H1 (cell line): ENCODE measurements around the gene GREB1L. TPM values are rescaled to one million over a fixed set of nuclear protein-coding genes. Genes with fewer than 3 reads are reported as not detected.

ENCODE experiments used
- CTCF ChIA-PET: fragments of 300-600 bp; sonication (Branson Sonifier 250); formaldehyde crosslinking; loops from one replicate; lab custom pipeline; 2021; ENCODE audit not compliant: partially characterized antibody; lab: Charles Lee
- POLR2A ChIA-PET: fragments of 300-600 bp; sonication (Branson Sonifier 250); formaldehyde crosslinking; loops from one replicate; lab custom pipeline; 2021; ENCODE audit warnings: inconsistent platforms; ENCODE audit not compliant: partially characterized antibody; lab: Charles Lee
- DNase-seq, 2 experiments: peaks; one replicate each; pipeline versions ENCODE4 v3.0.0 to v3.0.0-alpha.2; 2010 to 2022; ENCODE audit warnings: low spot score in 2 of 2, low read depth in 1 of 2, mixed read lengths in 1 of 2
- FAIRE-seq: peaks from 2 replicates; lab custom pipeline; 2011; peaks lifted over from hg19 to GRCh38; lab: Jason Lieb, UNC
- H2AFZ ChIP-seq: 2 replicates; pipeline ENCODE4 v1.8.1; 2012; ENCODE audit warnings: low read length, inconsistent platforms
- H2AK5ac ChIP-seq: 2 replicates; pipeline ENCODE4 v1.6.1; 2013; ENCODE audit warnings: low read depth, low read length
- H2BK120ac ChIP-seq: replicated peaks from 2 replicates; pipeline ENCODE3; 2013; ENCODE audit warnings: low read depth, low read length, inconsistent platforms
- H2BK12ac ChIP-seq: 2 replicates; pipeline ENCODE4 v1.6.1; 2013; ENCODE audit warnings: low read depth, low read length
- H2BK15ac ChIP-seq: 2 replicates; pipeline ENCODE4 v1.6.1; 2013; ENCODE audit warnings: low read length
- H2BK20ac ChIP-seq: 2 replicates; pipeline ENCODE4 v1.6.1; 2013; ENCODE audit warnings: low read length
- H2BK5ac ChIP-seq: 2 replicates; pipeline ENCODE4 v1.6.1; 2013; ENCODE audit warnings: low read depth, low read length
- H3K14ac ChIP-seq: 2 replicates; pipeline ENCODE4 v1.6.1; 2013; ENCODE audit warnings: inconsistent platforms; ENCODE audit not compliant: insufficient read length
- H3K18ac ChIP-seq: 2 replicates; pipeline ENCODE4 v1.6.1; 2013; ENCODE audit warnings: low read length; ENCODE audit errors: extremely low read depth
- H3K23ac ChIP-seq: 2 replicates; pipeline ENCODE4 v1.6.1; 2013; ENCODE audit warnings: inconsistent platforms; ENCODE audit not compliant: insufficient read length
- H3K23me2 ChIP-seq: 2 replicates; pipeline ENCODE4 v1.6.1; 2013; ENCODE audit warnings: low read depth, low read length
- H3K27ac ChIP-seq: 2 replicates; pipeline ENCODE4 v1.6.1; 2011; ENCODE audit warnings: low read depth, low read length, inconsistent platforms
- H3K27me3 ChIP-seq, 4 experiments: replicated peaks in 1 of 4; 1 replicate in 1 of 4; 2 replicates in 3 of 4; pipeline versions ENCODE4 v1.6.1 to v1.8.1; 2011 to 2013; ENCODE audit warnings: low read length in 3 of 4, mild to moderate bottlenecking in 3 of 4, inconsistent platforms in 2 of 4, mixed read lengths in 2 of 4, moderate library complexity in 1 of 4; ENCODE audit not compliant: control insufficient read depth in 3 of 4, insufficient read depth in 3 of 4; ENCODE audit errors: extremely low read depth in 1 of 4
- H3K36me3 ChIP-seq, 4 experiments: 2 replicates each; pipeline versions ENCODE4 v1.6.1 to v1.8.1; 2011 to 2013; ENCODE audit warnings: mild to moderate bottlenecking in 4 of 4, low read length in 3 of 4, moderate library complexity in 2 of 4, control low read depth in 1 of 4, inconsistent platforms in 1 of 4; ENCODE audit not compliant: insufficient read depth in 4 of 4, control insufficient read depth in 2 of 4
- H3K4ac ChIP-seq: replicated peaks from 2 replicates; pipeline ENCODE3; 2013; ENCODE audit warnings: low read length, low read depth, mixed read lengths, inconsistent platforms; ENCODE audit not compliant: insufficient read length
- H3K4me1 ChIP-seq, 4 experiments: replicated peaks in 1 of 4; 1 replicate in 1 of 4; 2 replicates in 3 of 4; pipeline versions ENCODE4 v1.6.1 to v1.8.1; 2011 to 2013; ENCODE audit warnings: low read length in 3 of 4, inconsistent platforms in 2 of 4, mixed read lengths in 1 of 4; ENCODE audit not compliant: insufficient read depth in 4 of 4, control insufficient read depth in 3 of 4
- H3K4me2 ChIP-seq, 2 experiments: 2 replicates each; pipeline versions ENCODE4 v1.6.1 to v1.8.1; 2011 to 2013; ENCODE audit warnings: low read depth in 2 of 2, low read length in 2 of 2, control low read depth in 1 of 2, inconsistent platforms in 1 of 2, mild to moderate bottlenecking in 1 of 2; ENCODE audit not compliant: insufficient read depth in 1 of 2
- H3K4me3 ChIP-seq, 4 experiments: fragments of 200-600, 300-600 bp in 1 of 4; sonication (generic), shearing (Covaris generic), sonication (Bioruptor Twin) in 1 of 4; 2 replicates each; pipeline versions ENCODE4 v1.5.1 to v1.8.1; 2011 to 2016; ENCODE audit warnings: low read length in 4 of 4, low read depth in 3 of 4, control low read depth in 2 of 4, inconsistent platforms in 2 of 4, mild to moderate bottlenecking in 2 of 4, mixed read lengths in 1 of 4, moderate library complexity in 1 of 4; ENCODE audit not compliant: insufficient read depth in 2 of 4; ENCODE audit errors: extremely low read depth in 1 of 4
- H3K56ac ChIP-seq: replicated peaks from 2 replicates; pipeline ENCODE3; 2013; ENCODE audit warnings: low read depth, mild to moderate bottlenecking, mixed read lengths, low read length, inconsistent platforms; ENCODE audit not compliant: insufficient read length
- H3K79me1 ChIP-seq: 2 replicates; pipeline ENCODE4 v1.6.1; 2013; ENCODE audit warnings: low read depth, low read length, control low read depth
- H3K79me2 ChIP-seq, 2 experiments: 2 replicates each; pipeline versions ENCODE4 v1.6.1 to v1.8.1; 2012 to 2013; ENCODE audit warnings: low read length in 2 of 2, mild to moderate bottlenecking in 2 of 2, inconsistent platforms in 1 of 2; ENCODE audit not compliant: insufficient read depth in 2 of 2, control insufficient read depth in 1 of 2
- H3K9ac ChIP-seq, 4 experiments: replicated peaks in 1 of 4; 1 replicate in 1 of 4; 2 replicates in 3 of 4; pipeline versions ENCODE4 v1.6.1 to v1.8.1; 2011 to 2013; ENCODE audit warnings: low read depth in 3 of 4, low read length in 3 of 4, control low read depth in 2 of 4, mild to moderate bottlenecking in 2 of 4, moderate library complexity in 2 of 4, inconsistent platforms in 1 of 4; ENCODE audit errors: extremely low read depth in 1 of 4
- H3K9me3 ChIP-seq, 2 experiments: 2 replicates each; pipeline versions ENCODE4 v1.6.1 to v1.8.1; 2012 to 2013; ENCODE audit warnings: mild to moderate bottlenecking in 2 of 2, moderate library complexity in 2 of 2, control low read depth in 1 of 2, inconsistent platforms in 1 of 2, low read depth in 1 of 2, low read length in 1 of 2, mixed read lengths in 1 of 2; ENCODE audit not compliant: insufficient read depth in 2 of 2
- H4K20me1 ChIP-seq, 2 experiments: replicated peaks in 1 of 2; 2 replicates each; pipeline versions ENCODE3 to v1.8.1; 2011 to 2013; ENCODE audit warnings: inconsistent platforms in 2 of 2, low read length in 2 of 2, mild to moderate bottlenecking in 1 of 2; ENCODE audit not compliant: insufficient read depth in 2 of 2, control insufficient read depth in 1 of 2
- H4K5ac ChIP-seq: 2 replicates; pipeline ENCODE4 v1.6.1; 2013; ENCODE audit warnings: low read length, low read depth, mixed read lengths, inconsistent platforms; ENCODE audit not compliant: insufficient read length
- H4K8ac ChIP-seq: 2 replicates; pipeline ENCODE4 v1.8.0; 2013; ENCODE audit warnings: mild to moderate bottlenecking, moderate library complexity, low read length, inconsistent platforms; ENCODE audit not compliant: insufficient read depth; ENCODE audit errors: extremely low read depth
- H4K91ac ChIP-seq: replicated peaks from 2 replicates; pipeline ENCODE3; 2013; ENCODE audit warnings: low read length, mixed read lengths, inconsistent platforms; ENCODE audit not compliant: insufficient read length
- HDAC6 ChIP-seq: IDR thresholded peaks from one replicate; pipeline ENCODE4 v1.7.1; 2012; ENCODE audit warnings: low read depth, mild to moderate bottlenecking, inconsistent platforms, low read length, moderate library complexity
- KDM1A ChIP-seq: fragments of 200-600, 300-600 bp; sonication (generic); IDR thresholded peaks from 2 replicates; pipeline ENCODE4 v1.7.1; 2016; ENCODE audit warnings: mild to moderate bottlenecking, low read length, borderline replicate concordance
- KDM5A ChIP-seq: fragments of 200-600 bp; IDR thresholded peaks from 2 replicates; pipeline ENCODE4 v1.7.1; 2012; ENCODE audit warnings: mild to moderate bottlenecking, low read length, inconsistent platforms, mixed read lengths
- NRF1 ChIP-seq: IDR thresholded peaks from 2 replicates; pipeline ENCODE4 v1.6.1; 2011; ENCODE audit warnings: mild to moderate bottlenecking, low read depth, low read length, improper control_type of control experiment
- PHF8 ChIP-seq: fragments of 200-600 bp; sonication (generic); conservative IDR thresholded peaks from 2 replicates; pipeline ENCODE4 v1.7.1; 2012; ENCODE audit warnings: low read depth, mild to moderate bottlenecking, inconsistent platforms, low read length, moderate library complexity
- SP2 ChIP-seq: IDR thresholded peaks from 2 replicates; pipeline ENCODE4 v1.6.1; 2012; ENCODE audit warnings: mild to moderate bottlenecking, low read length, inconsistent platforms
- TBP ChIP-seq: IDR thresholded peaks from 2 replicates; pipeline ENCODE4 v1.6.1; 2011; ENCODE audit warnings: low read depth, low read length, improper control_type of control experiment
- USF2 ChIP-seq: IDR thresholded peaks from 2 replicates; pipeline ENCODE4 v1.6.1; 2011; ENCODE audit warnings: low read length, improper control_type of control experiment
- ZNF274 ChIP-seq: IDR thresholded peaks from 2 replicates; pipeline ENCODE4 v1.7.0; 2012; ENCODE audit warnings: low read length, borderline replicate concordance; ENCODE audit errors: extremely low read depth
- WGBS, 2 experiments: shearing (Covaris generic) in 1 of 2; methylation state at CpG; one replicate each; pipeline versions ENCODE4 v1.1.6 to v1.1.7; 2013 to 2015; ENCODE audit warnings: low lambda C conversion rate in 2 of 2, mixed read lengths in 2 of 2, inconsistent platforms in 1 of 2, low coverage in 1 of 2, missing lambda C conversion rate in 1 of 2; ENCODE audit not compliant: insufficient replicate concordance in 2 of 2, insufficient coverage in 1 of 2, insufficient read length in 1 of 2; ENCODE audit errors: extremely low coverage in 1 of 2, missing lambda C conversion rate in 1 of 2; 5-methylcytosine and 5-hydroxymethylcytosine counted together
- polyA plus RNA-seq, 7 experiments: library from polyadenylated mRNA; depleted of rRNA in 3 of 7; stranded (reverse) in 5 of 7; unstranded in 2 of 7; fragments of >200 nt in 5 of 7; fragments of 200-250 nt in 2 of 7; gene quantifications; 1 replicate in 5 of 7; 2 replicates in 1 of 7; 4 replicates in 1 of 7; pipeline versions ENCODE4 v1.2.1 to v1.2.3, GENCODE V29; 2011 to 2013; ENCODE audit warnings: missing spikeins in 2 of 7, mixed read lengths in 2 of 7
- total RNA-seq: library from RNA; stranded (reverse); fragmentation: NEBNext Ultra II Directional; extraction: Animal tissue kit (Norgen Biotek cat#: 25700); gene quantifications from 2 replicates; pipeline ENCODE4 v1.2.1, GENCODE V29; 2021

Gene GREB1L
- total and polyA plus RNA-seq, 2 of the 8 experiments (the other 6 are each of a cell fraction or from before 2014, with no cell fraction given) = 0.34 to 1.6 TPM

DNA sequence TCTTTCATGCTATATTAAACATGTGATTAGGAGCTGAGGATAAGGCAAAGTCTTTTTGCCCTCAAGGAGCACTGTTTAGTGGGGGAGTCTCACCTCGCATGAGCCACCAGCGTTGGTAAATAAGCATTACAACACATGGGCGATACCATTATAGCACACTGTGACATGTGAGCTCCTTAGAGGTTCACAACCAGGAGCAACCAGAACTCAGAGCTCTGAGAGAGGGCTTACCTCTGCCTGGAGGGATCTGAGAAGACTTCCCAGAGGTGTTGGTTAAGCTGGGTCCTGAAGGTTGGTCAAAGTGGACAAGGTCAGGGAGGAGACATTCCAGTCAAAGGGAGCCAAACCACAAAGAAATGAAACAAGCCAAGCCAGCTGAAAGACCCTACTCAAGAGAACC is 199.6 kb downstream of the GREB1L start:
- Histone ChIP-seq H3K23ac (no peak overlapping the region), H4K91ac (no peak overlapping the region), H3K9ac (no peak overlapping the region), H3K4me3 (no peak overlapping the region), H2BK5ac (no peak overlapping the region), H3K4me2 (no peak overlapping the region), H3K27me3 (no peaks in the 10 kb centered on the region), H4K8ac (no peak overlapping the region), H3K4me1 (peaks cover 0 to 3% (median 0%) of the 10 kb centered on the region in 4 experiments; a peak in 1 of 7 replicates), H2BK120ac (no peak overlapping the region), H3K14ac (no peak overlapping the region), H3K79me2 (no peaks in the 10 kb centered on the region), H2AFZ (no peak overlapping the region), H3K4ac (no peak overlapping the region), H3K9me3 (no peaks in the 10 kb centered on the region), H3K36me3 (peaks cover 0 to 5% (median 0%) of the 10 kb centered on the region in 4 experiments; a peak in 1 of 8 replicates), H3K27ac (no peak overlapping the region), H2AK5ac (no peak overlapping the region), H2BK12ac (no peak overlapping the region), H2BK20ac (no peak overlapping the region), H3K79me1 (no peaks in the 10 kb centered on the region), H2BK15ac (no peak overlapping the region), H4K20me1 (no peaks in the 10 kb centered on the region), H3K56ac (no peak overlapping the region), H4K5ac (no peak overlapping the region), H3K18ac (no peak overlapping the region), H3K23me2 (no peaks in the 10 kb centered on the region)
- no peak for DNase-seq
- ChIA-PET POLR2A (no interaction called here), CTCF (interaction anchor here (1.1 to 4.8 kb wide), 4 partner anchors 153 to 250 kb away, joined by 3 to 46 read pairs (median 6); no protein-coding TSS in a partner anchor)
- 79% methylated on average over 3 of the region's 3 CpGs; no CpG with 5 or more reads in 1 of the 2 experiments for WGBS, 2 experiments
- FAIRE-seq = no peak
- TF ChIP-seq USF2 (no peak), HDAC6 (no peak), NRF1 (no peak), SP2 (no peak), KDM5A (no peak), KDM1A (no peak), TBP (no peak), ZNF274 (no peak), PHF8 (no peak)
